Lower leg skin (tissue), 4 donors: ENCODE data around the gene NTPCR. TPM values are rescaled to one million over a fixed set of nuclear protein-coding genes. Genes with fewer than 3 reads are reported as not detected.

Experiments used
- DNase-seq, 2 donors: peaks; one replicate each; pipeline ENCODE4 v3.0.0-alpha.2; 2019; ENCODE audit warnings: low spot score in 2 of 2
- H3K4me3 ChIP-seq: fragments of 200-600 bp; sonication (generic); 2 replicates; pipeline ENCODE4 v1.5.1; 2017; ENCODE audit warnings: mild to moderate bottlenecking, low read depth; ENCODE audit not compliant: poor library complexity, severe bottlenecking
- CTCF ChIP-seq, 3 donors: fragments of 450-650 bp; IDR thresholded peaks; one replicate each; pipeline ENCODE4 v1.5.1; 2016; ENCODE audit warnings: antibody characterized with exemption in 3 of 3, mild to moderate bottlenecking in 3 of 3, moderate library complexity in 2 of 3
- POLR2A ChIP-seq, 2 donors: fragments of 450-650 bp; IDR thresholded peaks; one replicate each; pipeline ENCODE4 v1.6.1; 2016 to 2017; ENCODE audit warnings: antibody characterized with exemption in 2 of 2, mild to moderate bottlenecking in 1 of 2, moderate library complexity in 1 of 2
- WGBS, 2 donors: methylation state at CpG; one replicate each; pipeline ENCODE4 v1.1.5; 2018; 5-methylcytosine and 5-hydroxymethylcytosine counted together
- intact Hi-C: fragments of 100-400 bp; cut with DNase I; formaldehyde crosslinking; loops from one replicate; pipeline ENCODE4 v1.15.0; 2023; ENCODE audit warnings: low total_unique reads
- total RNA-seq, 4 donors: library from RNA; depleted of rRNA; stranded (reverse); fragments of >200 nt; gene quantifications; one replicate each; pipeline ENCODE4 v1.1.0, GENCODE V29; 2016

The NTPCR gene
- total RNA-seq, 4 donors from 2014 or later, result 17.8 to 28.5 (median 21.8) TPM

- WGBS, 2 donors, result 90 to 91% methylated on average over 3 of the region's 3 CpGs
- intact Hi-C loops, result no loop called here
- TF ChIP-seq CTCF (IDR thresholded peaks at IDR 0.05) (no peak), POLR2A (IDR thresholded peaks at IDR 0.05) (no peak)
- DNase-seq, result no peak
- no peak overlapping the region for H3K4me3 ChIP-seq
Measured at GRCh38 chr1:232932486-232933425, 17.7 kb upstream of the NTPCR start.

GRCh38 chr1:232936941-232937340 lies 13.5 kb upstream of the NTPCR start:
- 84 to 87% methylated on average over 6 of the region's 6 CpGs for WGBS, 2 donors
- DNase-seq, result no peak
- no peak overlapping the region for H3K4me3 ChIP-seq
- TF ChIP-seq POLR2A (IDR thresholded peaks at IDR 0.05) (no peak), CTCF (IDR thresholded peaks at IDR 0.05) (no peak)
- intact Hi-C loops, result no loop called here

GRCh38 chr1:232937741-232938375 lies 12.6 kb upstream of the NTPCR start:
- intact Hi-C loops, result no loop called here
- 31 to 36% methylated on average over 8 of the region's 8 CpGs for WGBS, 2 donors
- no peak for DNase-seq
- no peak overlapping the region for H3K4me3 ChIP-seq
- TF ChIP-seq POLR2A (IDR thresholded peaks at IDR 0.05), result no peak
- no peak for TF ChIP-seq CTCF (IDR thresholded peaks at IDR 0.05)

- WGBS, 2 donors, result 94 to 97% methylated on average over 11 of the region's 11 CpGs
- intact Hi-C loops, result no loop called here
- TF ChIP-seq CTCF (IDR thresholded peaks at IDR 0.05) (no peak), POLR2A (IDR thresholded peaks at IDR 0.05) (no peak)
- no peak overlapping the region for H3K4me3 ChIP-seq
- no peak for DNase-seq
Measured at GRCh38 chr1:232938926-232939325, 11.5 kb upstream of the NTPCR start.

GRCh38 chr1:232939748-232940147 lies 10.7 kb upstream of the NTPCR start:
- no peak for TF ChIP-seq CTCF (IDR thresholded peaks at IDR 0.05)
- TF ChIP-seq POLR2A (IDR thresholded peaks at IDR 0.05), result no peak
- no peak overlapping the region for H3K4me3 ChIP-seq
- no peak for DNase-seq
- WGBS, 2 donors, result 89 to 90% methylated on average over 2 of the region's 2 CpGs
- intact Hi-C loops, result no loop called here
